Hepatocyte (in vitro differentiated cells): ENCODE data around the gene PMP22. TPM values are rescaled to one million over a fixed set of nuclear protein-coding genes. Genes with fewer than 3 reads are reported as not detected.

Experiments used
- DNase-seq: peaks from one replicate; pipeline ENCODE4 v3.0.0-alpha.2; 2016; ENCODE audit warnings: low spot score
- H2AFZ ChIP-seq: fragments of 200-600 bp; sonication (generic); 2 replicates; pipeline ENCODE4 v1.6.0; 2016; ENCODE audit warnings: antibody characterized with exemption, mild to moderate bottlenecking
- H3K27ac ChIP-seq: fragments of 200-600 bp; sonication (generic); 2 replicates; pipeline ENCODE4 v1.5.1; 2016; ENCODE audit warnings: mild to moderate bottlenecking
- H3K27me3 ChIP-seq: fragments of 200-600 bp; sonication (generic); 2 replicates; pipeline ENCODE4 v1.6.1; 2016
- H3K36me3 ChIP-seq: fragments of 200-600 bp; sonication (generic); replicated peaks from 2 replicates; pipeline ENCODE4 v1.5.1; 2016; ENCODE audit warnings: low read depth; ENCODE audit not compliant: insufficient read depth
- H3K4me1 ChIP-seq: fragments of 200-600 bp; sonication (generic); 2 replicates; pipeline ENCODE4 v1.5.1; 2016; ENCODE audit warnings: mild to moderate bottlenecking, moderate library complexity; ENCODE audit not compliant: insufficient read depth
- H3K4me2 ChIP-seq: fragments of 200-600 bp; sonication (generic); 2 replicates; pipeline ENCODE4 v1.6.0; 2016
- H3K4me3 ChIP-seq: fragments of 200-600 bp; sonication (generic); 2 replicates; pipeline ENCODE4 v1.5.1; 2016; ENCODE audit warnings: mild to moderate bottlenecking
- H3K79me2 ChIP-seq: fragments of 200-600 bp; sonication (generic); 2 replicates; pipeline ENCODE4 v1.6.0; 2017; ENCODE audit warnings: mild to moderate bottlenecking
- H3K9me2 ChIP-seq: fragments of 200-600 bp; sonication (generic); replicated peaks from 2 replicates; pipeline ENCODE4 v1.6.0; 2017; ENCODE audit warnings: mild to moderate bottlenecking; ENCODE audit not compliant: insufficient read depth
- H3K9me3 ChIP-seq: fragments of 200-600 bp; sonication (generic); 2 replicates; pipeline ENCODE4 v1.5.1; 2016; ENCODE audit warnings: low read depth, mild to moderate bottlenecking
- H4K20me1 ChIP-seq: fragments of 200-600 bp; sonication (generic); 2 replicates; pipeline ENCODE4 v1.6.0; 2016; ENCODE audit warnings: mild to moderate bottlenecking; ENCODE audit not compliant: insufficient read depth, poor library complexity, severe bottlenecking
- CTCF ChIP-seq: fragments of 200-600 bp; sonication (generic); IDR thresholded peaks from 2 replicates; pipeline ENCODE4 v1.5.1; 2016; ENCODE audit warnings: antibody characterized with exemption, mild to moderate bottlenecking; ENCODE audit not compliant: poor library complexity
- EZH2 ChIP-seq: fragments of 200-600 bp; sonication (generic); IDR thresholded peaks from 2 replicates; pipeline ENCODE4 v1.6.1; 2016; ENCODE audit warnings: antibody characterized with exemption, mild to moderate bottlenecking, borderline replicate concordance
- EZH2phosphoT487 ChIP-seq: fragments of 200-600 bp; sonication (generic); IDR thresholded peaks from one replicate; pipeline ENCODE4 v1.6.1; 2018; ENCODE audit warnings: antibody characterized with exemption, mild to moderate bottlenecking, low read depth, moderate library complexity; ENCODE audit not compliant: unreplicated experiment, severe bottlenecking
- WGBS: methylation state at CpG from one replicate; pipeline ENCODE4 v1.1.6; 2016; ENCODE audit warnings: low lambda C conversion rate; ENCODE audit errors: missing lambda C conversion rate; 5-methylcytosine and 5-hydroxymethylcytosine counted together
- polyA plus RNA-seq: library from polyadenylated mRNA; unstranded; fragments of >200 nt; fragmentation: Nextera tagmentation; extraction: Ambion mirVana; gene quantifications from 2 replicates; pipeline ENCODE4 v1.2.1, GENCODE V29; 2016
- total RNA-seq: library from RNA; depleted of rRNA; stranded (reverse); fragments of >200 nt; gene quantifications from 2 replicates; pipeline ENCODE4 v1.2.3, GENCODE V29; 2014

PMP22 gene
- total and polyA plus RNA-seq, 2 experiments from 2014 or later, result 111 to 163 TPM

- TF ChIP-seq EZH2, result no peak
- TF ChIP-seq CTCF, result no peak
- TF ChIP-seq EZH2phosphoT487, result no peak
- Histone ChIP-seq H2AFZ (no peak overlapping the region), H3K9me2 (no peaks in the 10 kb centered on the region), H4K20me1 (no peaks in the 10 kb centered on the region), H3K4me1 (peaks cover 2% of the 10 kb centered on the region), H3K4me3 (no peak overlapping the region), H3K27me3 (peaks cover 19% of the 10 kb centered on the region), H3K36me3 (no peaks in the 10 kb centered on the region), H3K4me2 (no peak overlapping the region), H3K79me2 (no peaks in the 10 kb centered on the region), H3K9me3 (no peaks in the 10 kb centered on the region), H3K27ac (no peak overlapping the region)
- 66% methylated on average over 3 of the region's 3 CpGs for WGBS
- no peak for DNase-seq
These were observed 2.9 kb upstream of the PMP22 start for GRCh38 chr17:15267996-15268395.

GRCh38 chr17:15266325-15267125 lies 1.4 kb upstream of the PMP22 start:
- 84% methylated on average over 13 of the region's 13 CpGs for WGBS
- Histone ChIP-seq H3K4me1 (peaks cover 6% of the 10 kb centered on the region), H3K9me3 (no peaks in the 10 kb centered on the region), H3K9me2 (no peaks in the 10 kb centered on the region), H2AFZ (no peak overlapping the region), H3K4me2 (no peak overlapping the region), H4K20me1 (no peaks in the 10 kb centered on the region), H3K36me3 (no peaks in the 10 kb centered on the region), H3K4me3 (no peak overlapping the region), H3K27ac (no peak overlapping the region), H3K27me3 (peaks cover 32% of the 10 kb centered on the region), H3K79me2 (no peaks in the 10 kb centered on the region)
- TF ChIP-seq CTCF (no peak), EZH2phosphoT487 (no peak), EZH2 (no peak)
- DNase-seq, result no peak

GRCh38 chr17:15264542-15264941 lies 584 bp downstream of the PMP22 start:
- no peak for DNase-seq
- Histone ChIP-seq H3K27ac (no peak overlapping the region), H3K4me3 (no peak overlapping the region)

More at GRCh38 chr17:15264542-15264941, 584 bp downstream of the PMP22 start:
- Histone ChIP-seq H3K36me3 (no peaks in the 10 kb centered on the region), H2AFZ (no peak overlapping the region), H3K9me3 (no peaks in the 10 kb centered on the region), H4K20me1 (peaks cover 6% of the 10 kb centered on the region), H3K27me3 (peaks cover 34% of the 10 kb centered on the region), H3K4me1 (peaks cover 12% of the 10 kb centered on the region), H3K4me2 (no peak overlapping the region), H3K9me2 (no peaks in the 10 kb centered on the region), H3K79me2 (peaks cover 6% of the 10 kb centered on the region)
- no peak for TF ChIP-seq EZH2
- no peak for TF ChIP-seq CTCF
- no peak for TF ChIP-seq EZH2phosphoT487
- 85% methylated on average over 2 of the region's 2 CpGs for whole genome bisulfite sequencing
